HG02588 (cell line): ENCODE data around the gene TDP1.

ENCODE experiments used
- ATAC-seq: cut with Tn5 transposase; IDR thresholded peaks from one replicate; pipeline ENCODE4 v1.9.1; 2021; ENCODE audit warnings: mild to moderate bottlenecking, moderate library complexity; ENCODE audit not compliant: unreplicated experiment

Gene TDP1

DNA sequence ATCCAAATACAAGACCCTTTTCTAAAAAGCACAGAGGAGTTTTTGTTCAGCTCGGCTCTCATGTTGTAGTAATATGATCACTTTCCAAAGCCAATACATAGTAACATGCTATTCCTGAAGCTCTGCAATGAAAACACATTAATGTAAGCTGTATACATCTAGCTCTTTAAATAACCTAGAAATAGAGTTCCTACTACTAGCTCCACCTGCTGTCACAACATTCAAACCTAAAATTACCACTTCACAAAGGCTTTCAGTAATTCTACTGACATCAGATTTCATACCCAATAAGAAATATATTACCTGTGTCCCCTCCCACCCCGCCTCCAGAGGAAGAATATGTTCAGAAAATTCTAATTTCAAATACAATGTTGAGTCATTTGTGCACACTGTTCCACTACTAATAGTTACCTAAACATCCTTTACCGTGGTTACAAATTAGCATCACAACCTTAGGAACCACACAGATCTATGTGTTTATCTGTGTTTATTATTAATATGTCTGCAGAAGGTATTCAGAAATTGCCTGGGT, 19.0 kb upstream of the TDP1 start:
- ATAC-seq, result no peak

DNA sequence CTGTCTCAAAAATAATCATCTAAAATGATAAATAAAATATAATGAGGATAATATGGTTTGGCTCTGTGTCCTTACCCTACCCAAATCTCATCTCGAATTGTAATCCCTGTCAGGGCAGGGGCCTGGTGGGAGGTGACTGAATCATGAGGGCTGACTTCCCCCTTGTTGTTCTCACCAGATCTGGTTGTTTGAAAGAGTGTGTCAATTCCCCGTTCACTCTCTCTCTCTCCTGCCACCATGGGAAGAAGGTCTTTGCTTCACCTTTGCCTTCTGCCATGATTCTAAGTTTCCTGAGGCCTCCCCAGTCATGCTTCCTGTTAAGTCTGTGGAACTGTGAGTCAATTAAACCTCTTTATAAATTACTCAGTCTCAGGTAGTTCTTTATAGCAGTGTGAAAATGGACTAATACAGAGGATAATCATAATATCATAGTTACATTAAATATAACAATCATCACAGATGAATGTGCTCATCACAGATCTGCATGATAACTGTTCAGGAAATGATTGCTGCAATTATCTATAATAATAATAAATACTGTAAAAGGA, 13.8 kb upstream of the TDP1 start:
- ATAC-seq, result no peak

DNA sequence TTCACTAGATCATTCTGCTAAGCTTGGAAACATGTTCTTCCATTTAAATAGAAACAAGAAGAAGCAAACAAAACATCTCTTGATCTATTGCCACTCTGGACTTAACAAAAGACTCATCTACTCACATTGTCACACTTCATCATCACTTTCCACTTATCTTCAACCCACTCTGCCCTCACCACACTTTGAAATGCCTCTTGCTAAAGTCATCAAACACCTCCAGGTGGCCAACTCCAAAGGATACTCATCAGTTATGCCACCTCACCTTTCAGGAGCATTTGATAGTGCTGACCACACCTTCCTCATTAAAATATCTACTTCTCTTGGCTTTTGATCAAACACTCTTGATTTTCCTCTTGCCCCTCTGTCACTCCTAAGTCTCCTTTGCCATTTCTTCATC, 8.4 kb upstream of the TDP1 start:
- ATAC-seq, result no peak

DNA sequence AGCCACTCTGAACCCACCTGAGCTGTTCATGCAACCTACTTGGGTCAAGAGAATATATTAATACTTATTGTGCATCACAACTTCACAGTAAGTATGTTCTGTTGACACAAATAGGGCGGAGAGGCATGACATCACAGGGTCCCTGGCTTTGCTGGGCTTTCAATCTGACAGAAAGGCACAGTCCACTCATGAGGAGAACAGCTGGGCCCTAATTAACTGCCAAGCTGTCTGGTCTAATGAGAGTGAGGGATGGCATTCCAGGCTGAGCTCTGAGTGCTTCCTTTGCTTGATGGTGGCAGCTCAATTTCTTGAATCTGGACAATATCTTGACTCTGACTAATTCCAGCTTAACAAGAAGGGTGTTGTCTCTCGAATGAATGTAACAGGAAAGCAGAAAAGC, 3.2 kb upstream of the TDP1 start:
- no peak for ATAC-seq

DNA sequence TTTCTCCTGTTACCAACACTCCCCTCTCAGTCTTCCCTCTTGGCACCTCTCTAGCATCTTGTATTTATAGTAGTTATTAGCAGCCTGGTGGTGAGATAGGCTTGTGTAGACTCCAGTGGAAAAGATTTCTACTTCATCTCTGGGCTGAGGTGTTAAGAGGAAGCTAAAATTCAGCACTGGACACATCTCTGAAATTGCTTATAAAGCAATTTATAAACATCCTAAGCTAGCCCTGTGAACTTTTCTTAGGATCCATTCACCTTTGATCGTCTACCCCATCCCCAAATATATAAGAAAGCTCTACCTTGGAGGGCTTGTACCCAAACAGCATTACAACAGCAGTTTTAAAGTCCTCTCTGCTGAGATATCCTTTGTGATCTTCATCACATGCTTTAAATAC, 2.1 kb upstream of the TDP1 start:
- ATAC-seq, result no peak

DNA sequence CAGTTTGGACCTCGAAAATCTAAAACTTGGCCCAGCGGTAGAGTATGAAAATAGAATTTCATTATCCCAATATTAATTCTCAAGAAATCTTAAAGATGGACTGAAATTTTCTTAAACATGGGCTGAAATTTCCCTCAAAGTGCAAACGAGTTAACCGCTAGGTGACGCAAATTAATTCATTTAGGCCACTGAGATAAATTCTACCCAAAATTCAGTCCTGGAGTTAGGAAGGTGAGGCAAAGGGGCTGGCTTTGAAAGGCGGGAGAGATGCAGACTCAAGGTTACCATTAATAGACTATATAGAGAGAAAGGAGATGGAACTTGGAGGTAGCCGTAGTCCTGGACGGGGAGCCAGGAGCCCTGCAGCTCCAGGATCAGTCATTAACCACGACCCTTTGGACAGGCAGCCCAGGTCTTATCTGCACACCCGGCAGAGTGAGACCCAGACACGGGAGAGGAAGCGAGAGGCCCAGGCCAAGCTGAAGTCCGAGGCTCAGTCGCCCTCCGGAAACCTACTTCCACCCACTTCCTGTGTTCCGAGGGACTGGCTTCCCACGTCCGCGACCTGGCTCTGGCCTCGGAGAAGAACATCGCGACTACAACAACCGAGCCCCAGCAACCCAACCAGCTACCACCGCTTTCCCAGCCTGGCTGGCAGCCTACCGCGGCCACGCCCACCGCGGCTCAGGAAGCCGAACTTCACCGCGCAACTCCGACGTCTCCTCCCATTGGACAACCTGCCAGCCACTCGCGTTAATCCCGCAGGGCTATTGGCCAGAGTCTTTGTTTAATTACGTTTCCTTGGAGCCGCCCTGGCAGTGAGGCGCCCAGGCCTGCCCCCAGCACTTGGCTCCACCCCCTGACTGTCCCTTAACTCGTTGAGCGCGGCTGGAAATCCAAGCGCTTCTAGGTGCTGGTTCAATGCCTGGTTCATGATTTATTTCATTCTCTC, 1.4 kb upstream of the TDP1 start, which contains the start of gene EFCAB11:
TSS of gene EFCAB11 (minus strand) at position 661 of the 952 bp plus-strand sequence. CDS start at position 591, 70 bp downstream.
- peak; percentile 82 for ATAC-seq

DNA sequence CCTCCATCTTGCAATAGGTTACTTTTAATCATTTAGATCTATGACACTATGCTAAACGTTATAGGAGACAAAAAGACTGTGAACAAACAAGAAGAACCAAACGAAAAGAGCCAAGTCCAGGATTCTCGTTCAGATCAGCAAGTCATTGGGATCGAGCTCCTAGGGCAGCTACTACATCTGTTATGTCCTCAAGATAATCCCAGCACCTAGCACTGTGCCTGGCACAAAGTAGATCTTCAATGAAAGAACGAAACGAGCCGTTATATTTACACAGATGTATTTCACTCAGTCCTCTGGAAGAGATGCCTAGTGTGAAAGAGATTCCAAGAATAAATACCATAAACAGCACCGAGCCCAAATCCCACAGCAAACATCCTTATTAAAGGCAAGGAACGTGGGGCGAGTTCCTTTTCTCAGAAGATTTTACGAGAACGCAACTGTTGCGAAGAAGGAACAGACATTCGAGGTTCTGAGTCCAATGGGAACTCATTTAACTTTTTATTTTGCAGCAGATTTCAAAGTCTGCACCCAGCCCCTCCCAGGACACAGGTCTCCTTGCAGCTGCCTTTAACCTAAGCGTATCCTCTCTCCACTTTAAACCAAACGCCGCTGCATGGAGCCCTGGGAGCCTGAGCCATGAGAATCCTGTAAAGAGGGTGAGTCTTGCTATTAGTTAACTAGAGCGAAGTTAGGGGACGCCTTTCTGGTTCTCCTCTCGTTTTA, 544 bp upstream of the TDP1 start:
- ATAC-seq, result peak; percentile 9

DNA sequence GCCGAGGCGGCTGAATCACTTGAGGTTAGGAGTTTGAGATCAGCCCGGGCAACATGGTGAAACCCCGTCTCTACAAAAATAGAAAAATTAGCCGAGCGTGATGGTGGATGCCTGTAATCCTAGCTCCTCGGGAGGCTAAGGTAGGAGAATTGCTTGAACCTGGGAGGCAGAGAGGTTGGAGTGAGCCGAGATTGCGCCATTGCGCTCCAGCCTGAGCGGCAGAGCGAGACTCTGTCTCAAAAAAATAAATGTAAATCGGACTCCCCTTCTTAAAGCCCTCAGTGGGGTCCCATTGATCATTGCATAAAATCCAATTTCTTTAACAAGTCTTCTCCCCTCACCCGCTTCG, 908 bp downstream of the TDP1 start:
- ATAC-seq, result no peak

DNA sequence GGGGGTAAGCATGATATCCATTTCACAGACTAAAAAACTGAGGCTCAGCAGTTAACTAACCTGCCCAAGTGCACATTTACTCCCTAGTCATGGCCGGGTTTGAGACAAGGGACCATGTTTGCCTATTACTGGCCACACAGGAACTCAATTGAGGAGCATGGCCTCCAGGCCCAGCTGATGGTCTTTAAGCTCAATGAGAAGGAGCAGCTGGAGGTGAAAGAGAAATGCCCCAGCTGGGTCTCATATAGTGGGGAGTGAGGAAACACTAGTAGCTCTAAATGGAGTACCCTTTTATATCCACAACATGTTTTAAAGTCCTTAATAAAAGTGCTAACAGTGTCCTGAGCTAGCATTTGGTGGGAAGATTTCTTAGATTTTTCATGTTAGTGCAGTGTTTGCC, 1.6 kb downstream of the TDP1 start:
- ATAC-seq, result no peak

DNA sequence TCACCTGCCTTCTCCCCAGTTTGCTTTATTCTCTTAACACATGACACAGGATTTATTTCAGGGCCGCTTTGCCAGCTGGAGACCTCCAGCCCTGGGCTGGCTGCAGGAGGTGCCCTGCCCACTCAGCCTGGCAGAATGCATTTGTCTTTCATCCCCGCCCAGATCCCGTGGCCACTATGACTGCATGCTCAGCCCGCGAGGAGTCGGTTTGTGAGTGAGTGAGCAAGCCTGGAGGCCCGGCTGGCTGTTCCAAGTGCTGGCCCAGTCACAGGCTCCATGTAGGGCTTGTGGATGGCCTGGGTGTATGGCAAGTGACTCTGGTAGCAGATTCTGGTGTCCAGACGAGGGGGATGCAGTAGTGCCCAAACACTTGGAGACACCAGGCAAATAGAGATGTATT, 2.1 kb downstream of the TDP1 start:
- ATAC-seq, result no peak

DNA sequence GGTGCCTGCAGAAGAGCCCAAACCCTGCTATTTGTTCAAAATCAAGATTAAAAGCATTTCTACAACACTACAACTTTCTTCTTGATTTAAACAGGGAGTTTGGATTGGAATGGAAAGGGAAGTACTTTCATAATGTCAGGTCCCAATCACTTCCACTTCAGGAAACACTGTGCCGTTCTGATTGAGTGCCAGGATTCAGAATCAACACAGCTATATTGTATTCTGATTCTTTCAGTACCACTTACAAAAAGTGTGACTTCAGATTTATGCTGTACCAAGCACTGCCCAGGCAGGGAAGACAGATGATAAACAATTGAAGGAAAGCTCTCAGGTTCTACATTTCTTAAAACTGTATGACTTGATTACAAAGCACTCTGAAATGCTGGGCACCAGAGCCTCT, 3.2 kb downstream of the TDP1 start:
- ATAC-seq, result no peak

DNA sequence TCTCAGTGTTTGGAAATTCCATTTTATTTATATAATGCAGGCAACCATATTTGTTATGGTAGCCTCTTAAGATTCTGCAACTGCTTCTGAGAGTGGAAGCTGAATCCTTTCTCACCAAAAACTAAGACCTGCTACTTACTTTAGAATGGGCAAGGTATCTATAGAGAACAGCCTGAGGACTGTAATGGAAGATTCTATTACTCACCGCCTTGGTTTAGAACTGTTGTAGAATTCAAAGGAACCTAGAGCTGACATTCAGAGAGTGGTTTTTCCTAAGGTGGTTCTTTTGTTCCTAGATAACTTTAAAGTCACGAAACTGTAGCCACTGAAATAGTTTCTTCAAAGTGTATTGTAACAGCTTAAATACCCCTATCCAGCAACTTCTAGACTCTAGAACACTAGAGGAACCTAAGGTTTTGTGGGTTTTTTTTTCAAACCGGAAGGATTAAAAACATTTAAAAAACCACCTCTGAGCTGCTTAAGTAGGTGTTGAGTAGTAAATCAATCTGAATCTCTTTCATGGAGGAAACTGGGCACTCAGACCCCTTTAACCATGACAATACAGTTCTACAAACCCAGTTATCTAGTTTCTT, 4.2 kb downstream of the TDP1 start:
- no peak for ATAC-seq

DNA sequence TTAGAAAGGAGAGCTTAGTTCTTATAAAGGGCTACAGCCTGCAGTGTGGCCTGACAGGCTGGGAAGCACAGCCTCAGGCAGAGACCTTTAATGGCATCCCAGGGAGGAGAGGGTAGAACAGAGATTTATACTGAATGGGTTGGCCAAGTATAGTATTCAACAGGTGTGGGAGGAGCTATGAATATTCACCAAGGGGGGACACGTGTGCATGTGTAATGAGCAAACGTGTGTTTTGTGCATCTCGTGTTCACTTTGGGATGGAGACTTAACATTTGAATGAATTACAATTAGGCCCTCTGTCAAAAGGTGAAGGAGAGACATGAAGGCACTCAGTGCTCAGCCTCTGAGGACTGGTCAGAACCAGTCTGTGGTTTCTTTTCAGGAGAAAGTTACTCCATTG, 5.2 kb downstream of the TDP1 start:
- no peak for ATAC-seq

DNA sequence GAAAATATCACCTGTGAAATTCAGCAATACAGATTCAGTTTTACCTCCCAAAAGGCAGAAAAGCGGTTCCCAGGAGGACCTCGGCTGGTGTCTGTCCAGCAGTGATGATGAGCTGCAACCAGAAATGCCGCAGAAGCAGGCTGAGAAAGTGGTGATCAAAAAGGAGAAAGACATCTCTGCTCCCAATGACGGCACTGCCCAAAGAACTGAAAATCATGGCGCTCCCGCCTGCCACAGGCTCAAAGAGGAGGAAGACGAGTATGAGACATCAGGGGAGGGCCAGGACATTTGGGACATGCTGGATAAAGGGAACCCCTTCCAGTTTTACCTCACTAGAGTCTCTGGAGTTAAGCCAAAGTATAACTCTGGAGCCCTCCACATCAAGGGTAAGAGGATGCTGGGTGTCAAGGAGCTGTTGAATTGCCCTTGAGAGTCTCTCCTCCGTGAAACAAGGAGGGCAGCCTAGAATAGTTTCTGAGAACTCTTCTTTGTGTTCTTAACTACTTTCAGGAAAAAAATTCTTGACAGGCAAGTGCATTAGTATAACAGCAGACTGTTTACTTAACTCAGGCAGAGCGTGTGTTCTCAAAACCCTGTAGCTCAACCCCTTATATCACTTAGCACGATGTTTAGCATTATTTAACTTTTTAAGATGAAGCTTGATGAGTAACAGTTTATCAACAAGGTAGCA, 7.7 kb downstream of the TDP1 start:
- ATAC-seq, result no peak

DNA sequence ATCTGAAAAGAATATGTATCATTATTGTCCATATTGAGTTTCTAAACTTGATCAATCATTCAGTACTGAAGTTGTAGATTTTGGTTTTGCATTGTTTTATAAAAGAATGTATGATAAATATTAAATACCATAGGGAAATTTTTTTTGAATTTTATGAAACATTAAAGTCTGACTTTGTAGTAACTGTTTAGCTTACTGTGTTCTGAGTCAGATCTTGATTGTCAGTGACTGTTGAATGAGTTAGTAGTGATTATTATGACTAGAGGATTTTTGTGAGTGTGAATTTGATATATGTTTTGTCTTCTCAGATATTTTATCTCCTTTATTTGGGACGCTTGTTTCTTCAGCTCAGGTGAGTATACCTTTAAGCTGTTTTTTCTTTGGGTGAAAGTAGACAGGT, 10.1 kb downstream of the TDP1 start:
- no peak for ATAC-seq

DNA sequence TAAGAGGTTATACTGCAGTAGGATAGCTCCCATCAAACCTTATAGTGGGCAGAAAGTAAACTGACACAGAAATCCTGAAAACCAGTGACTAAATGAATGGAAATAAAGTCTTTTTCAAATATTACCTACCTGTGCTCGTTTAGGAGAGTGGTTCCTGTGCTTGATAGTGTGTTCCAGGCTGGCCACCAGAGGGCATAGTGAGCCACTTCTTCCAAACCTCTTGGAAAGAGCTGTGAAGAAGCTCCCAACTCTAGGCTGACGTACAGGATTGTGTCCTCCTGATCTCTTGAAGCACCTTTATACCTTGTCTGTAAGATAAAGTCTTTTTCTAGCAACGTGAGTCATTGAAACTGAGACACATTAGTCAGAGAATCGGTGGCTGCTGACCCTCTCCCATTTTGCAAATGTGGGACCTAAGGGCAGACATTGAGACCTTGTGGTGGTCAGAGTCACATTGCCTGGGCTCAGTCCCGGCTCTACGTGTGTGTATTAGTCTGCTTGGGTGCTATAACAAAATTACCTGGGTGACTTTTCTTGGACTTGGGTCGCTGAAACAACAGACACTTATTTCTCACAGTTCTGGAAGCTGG, 17.6 kb downstream of the TDP1 start:
- ATAC-seq, result peak; percentile 64

DNA sequence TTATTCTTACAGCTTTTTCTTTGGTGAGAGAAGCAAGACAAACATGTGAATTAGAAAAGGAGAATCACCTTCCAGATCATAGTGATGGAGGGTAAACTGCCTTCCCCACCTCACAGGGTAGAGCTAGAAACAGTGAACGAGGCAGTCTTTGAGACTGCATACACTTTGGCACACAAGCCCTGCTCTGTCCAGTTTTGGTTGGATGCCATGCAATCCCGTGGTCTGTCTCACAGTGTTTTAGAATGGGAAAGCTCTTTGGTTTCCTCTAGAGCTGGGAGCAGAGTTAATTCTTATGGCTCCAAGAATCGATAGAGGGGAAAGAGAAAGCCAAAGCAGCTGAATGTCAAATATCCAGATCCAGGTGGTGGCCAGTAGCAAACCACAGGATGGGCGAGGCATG, 21.9 kb downstream of the TDP1 start:
- ATAC-seq, result no peak

DNA sequence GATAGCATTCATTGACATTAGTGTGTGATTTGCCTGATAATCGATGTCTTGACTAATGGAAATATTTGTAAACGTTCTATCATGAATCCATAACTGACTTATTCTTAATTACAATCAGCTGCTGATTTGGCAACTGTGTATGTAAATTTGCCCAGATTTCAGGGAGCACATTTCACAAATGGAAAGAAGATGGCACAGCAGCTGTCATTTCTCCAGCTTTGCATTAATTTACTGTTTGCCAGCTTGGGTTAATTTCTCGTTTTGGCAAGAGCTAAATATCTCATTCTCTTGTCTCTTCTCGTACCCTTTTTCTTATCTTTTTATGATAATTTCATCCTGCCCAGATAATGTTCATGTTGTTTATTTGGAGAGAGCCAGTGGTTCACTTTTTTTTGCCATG, 22.9 kb downstream of the TDP1 start:
- no peak for ATAC-seq

DNA sequence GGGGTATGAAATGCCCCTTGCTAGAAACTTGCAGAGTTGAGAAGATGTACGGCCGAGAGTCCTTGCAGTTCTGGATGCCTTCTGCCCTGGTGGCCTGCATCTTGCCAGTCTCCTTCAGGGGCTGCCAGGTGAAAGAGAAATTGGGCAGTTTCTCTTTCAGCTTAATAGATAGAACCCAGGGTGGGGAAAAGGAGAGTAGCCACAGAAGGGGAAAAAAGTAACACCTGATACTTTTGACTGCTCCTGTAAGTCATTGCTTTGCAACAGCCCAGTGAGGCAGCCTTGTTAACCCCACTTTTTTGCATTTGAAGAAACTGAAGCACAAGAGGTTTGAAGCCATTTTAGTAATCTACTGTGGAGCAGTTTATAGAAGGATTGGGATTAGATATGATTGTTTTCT, 27.6 kb downstream of the TDP1 start:
- ATAC-seq, result peak; percentile 61

DNA sequence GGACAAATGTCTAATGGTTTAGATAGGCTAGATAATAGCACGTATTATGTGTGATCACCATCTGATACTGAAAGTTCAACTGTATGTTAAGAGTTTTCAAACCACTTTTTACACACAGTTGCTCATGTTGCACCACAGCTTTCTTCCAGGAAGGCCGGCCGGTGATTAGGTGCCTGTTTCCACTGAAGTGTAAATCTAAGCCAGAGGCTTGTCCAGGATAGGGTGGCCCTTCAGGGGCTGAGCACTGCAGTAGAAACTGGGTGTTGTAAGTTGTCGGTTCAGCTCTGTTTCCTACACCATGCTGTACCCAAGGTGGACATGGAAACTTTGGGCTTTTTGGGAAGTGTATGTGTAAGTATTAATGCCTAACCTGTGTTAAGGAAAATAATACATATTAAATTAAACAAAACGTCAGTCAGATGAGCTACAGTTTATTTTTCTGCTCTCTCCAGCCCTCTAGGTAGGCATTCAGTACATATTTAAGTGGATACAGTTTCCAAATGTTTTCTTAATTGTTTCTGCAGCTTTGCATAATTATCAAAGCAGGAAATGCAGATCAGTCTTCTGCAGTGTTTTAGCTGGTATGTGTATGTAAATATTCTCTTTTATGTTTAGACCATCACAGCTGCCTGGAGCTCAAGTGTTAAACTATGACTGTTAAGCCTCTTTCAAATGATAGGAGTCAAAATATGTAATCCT, 30.9 kb downstream of the TDP1 start:
- ATAC-seq, result no peak
